Measurements from ENCODE around the gene IL25.

The IL25 gene

DNA sequence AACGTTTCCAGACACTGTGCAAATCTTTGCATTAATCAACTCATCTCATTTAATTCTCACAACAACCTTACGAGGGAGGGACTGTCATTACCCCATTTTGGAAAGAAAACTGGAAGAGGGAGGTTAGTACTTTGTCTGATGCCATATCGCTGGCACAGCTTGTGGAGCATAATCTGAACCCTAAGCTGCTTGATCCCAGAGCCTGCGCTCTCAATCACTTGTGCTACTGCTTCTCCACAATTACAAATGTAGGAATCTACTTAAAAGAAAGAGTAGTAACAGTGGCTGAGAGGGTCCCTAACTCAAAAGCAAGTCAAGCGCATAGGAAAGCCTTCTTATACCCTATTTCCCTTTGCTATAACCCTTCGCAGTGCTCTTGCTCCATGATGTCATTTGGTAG lies 10.8 kb upstream of the IL25 start:
- H3F3A ChIP-seq (ENCODE audit: insufficient read depth): no peaks in the 10 kb centered on the region
- no peak for TF ChIP-seq EZH2phosphoT487 (conservative IDR thresholded peaks at IDR 0.05; ENCODE audit: low read length)
- TF ChIP-seq, protein P1, sequence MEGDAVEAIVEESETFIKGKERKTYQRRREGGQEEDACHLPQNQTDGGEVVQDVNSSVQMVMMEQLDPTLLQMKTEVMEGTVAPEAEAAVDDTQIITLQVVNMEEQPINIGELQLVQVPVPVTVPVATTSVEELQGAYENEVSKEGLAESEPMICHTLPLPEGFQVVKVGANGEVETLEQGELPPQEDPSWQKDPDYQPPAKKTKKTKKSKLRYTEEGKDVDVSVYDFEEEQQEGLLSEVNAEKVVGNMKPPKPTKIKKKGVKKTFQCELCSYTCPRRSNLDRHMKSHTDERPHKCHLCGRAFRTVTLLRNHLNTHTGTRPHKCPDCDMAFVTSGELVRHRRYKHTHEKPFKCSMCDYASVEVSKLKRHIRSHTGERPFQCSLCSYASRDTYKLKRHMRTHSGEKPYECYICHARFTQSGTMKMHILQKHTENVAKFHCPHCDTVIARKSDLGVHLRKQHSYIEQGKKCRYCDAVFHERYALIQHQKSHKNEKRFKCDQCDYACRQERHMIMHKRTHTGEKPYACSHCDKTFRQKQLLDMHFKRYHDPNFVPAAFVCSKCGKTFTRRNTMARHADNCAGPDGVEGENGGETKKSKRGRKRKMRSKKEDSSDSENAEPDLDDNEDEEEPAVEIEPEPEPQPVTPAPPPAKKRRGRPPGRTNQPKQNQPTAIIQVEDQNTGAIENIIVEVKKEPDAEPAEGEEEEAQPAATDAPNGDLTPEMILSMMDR (IDR thresholded peaks at IDR 0.05; ENCODE audit: insufficient read depth, low read length, poor library complexity, severe bottlenecking): no peak
- no peaks in the 10 kb centered on the region for H3K9me3 ChIP-seq (ENCODE audit: insufficient read depth, low read length)
- no peak overlapping the region for H2AFZ ChIP-seq (ENCODE audit: low read depth, low read length, severe bottlenecking)
- H3K27ac ChIP-seq (ENCODE audit: low read depth, low read length): no peak overlapping the region
- no peaks in the 10 kb centered on the region for H3K9me2 ChIP-seq (replicated peaks; ENCODE audit: insufficient read depth, low read length)
- no peak overlapping the region for H3K9ac ChIP-seq (ENCODE audit: low read length)
- no peaks in the 10 kb centered on the region for H3K79me2 ChIP-seq (ENCODE audit: insufficient read depth, low read length)
- H3K4me2 ChIP-seq (ENCODE audit: low read depth, low read length, poor library complexity, severe bottlenecking): no peak overlapping the region
- H4K20me1 ChIP-seq (ENCODE audit: low read depth, low read length): no peaks in the 10 kb centered on the region
- no peak overlapping the region for H3K4me3 ChIP-seq (ENCODE audit: insufficient read depth, low read length, poor library complexity, severe bottlenecking)
- H3K36me3 ChIP-seq (ENCODE audit: low read length): no peaks in the 10 kb centered on the region
- no peaks in the 10 kb centered on the region for H3K27me3 ChIP-seq (ENCODE audit: low read length)

DNA sequence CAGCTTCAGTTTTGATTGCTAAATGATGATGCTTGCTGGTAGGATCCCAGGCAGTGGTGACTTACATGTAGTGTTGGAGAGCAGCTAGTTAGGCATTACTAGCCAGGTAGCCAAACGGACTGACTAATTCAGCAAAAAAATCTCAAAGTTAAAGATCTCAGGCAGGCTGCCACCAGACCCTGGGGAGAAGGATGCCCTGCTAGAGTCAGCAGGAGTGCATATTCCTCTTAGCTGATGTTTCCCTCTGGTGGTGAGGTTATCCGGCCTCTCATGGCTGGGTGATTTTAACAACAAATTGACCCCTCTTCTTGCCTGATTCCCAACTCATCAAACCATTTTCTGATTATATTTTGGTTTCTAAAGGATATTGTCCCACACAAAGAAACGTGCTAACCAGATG lies 10.4 kb upstream of the IL25 start:
- Histone ChIP-seq H3K9ac (ENCODE audit: low read length) (no peak overlapping the region), H3K27me3 (ENCODE audit: low read length) (no peaks in the 10 kb centered on the region), H3K9me2 (replicated peaks; ENCODE audit: insufficient read depth, low read length) (no peaks in the 10 kb centered on the region), H3K4me2 (ENCODE audit: low read depth, low read length, poor library complexity, severe bottlenecking) (no peak overlapping the region), H4K20me1 (ENCODE audit: low read depth, low read length) (no peaks in the 10 kb centered on the region), H2AFZ (ENCODE audit: low read depth, low read length, severe bottlenecking) (no peak overlapping the region), H3K36me3 (ENCODE audit: low read length) (no peaks in the 10 kb centered on the region), H3K27ac (ENCODE audit: low read depth, low read length) (no peak overlapping the region), H3K79me2 (ENCODE audit: insufficient read depth, low read length) (no peaks in the 10 kb centered on the region), H3K4me3 (ENCODE audit: insufficient read depth, low read length, poor library complexity, severe bottlenecking) (no peak overlapping the region), H3K9me3 (ENCODE audit: insufficient read depth, low read length) (no peaks in the 10 kb centered on the region), H3F3A (ENCODE audit: insufficient read depth) (no peaks in the 10 kb centered on the region)
- no peak for TF ChIP-seq EZH2phosphoT487 (conservative IDR thresholded peaks at IDR 0.05; ENCODE audit: low read length)
- TF ChIP-seq, protein P1 (IDR thresholded peaks at IDR 0.05; ENCODE audit: insufficient read depth, low read length, poor library complexity, severe bottlenecking): no peak

- H3K79me2 ChIP-seq (ENCODE audit: insufficient read depth, low read length): no peaks in the 10 kb centered on the region
- H3F3A ChIP-seq (ENCODE audit: insufficient read depth): no peaks in the 10 kb centered on the region
- H3K9ac ChIP-seq (ENCODE audit: low read length): no peak overlapping the region
- TF ChIP-seq, protein P1 (IDR thresholded peaks at IDR 0.05; ENCODE audit: insufficient read depth, low read length, poor library complexity, severe bottlenecking): no peak
- no peak for TF ChIP-seq EZH2phosphoT487 (conservative IDR thresholded peaks at IDR 0.05; ENCODE audit: low read length)
- no peak overlapping the region for H2AFZ ChIP-seq (ENCODE audit: low read depth, low read length, severe bottlenecking)
- H3K4me3 ChIP-seq (ENCODE audit: insufficient read depth, low read length, poor library complexity, severe bottlenecking): no peak overlapping the region
- H3K9me2 ChIP-seq (replicated peaks; ENCODE audit: insufficient read depth, low read length): no peaks in the 10 kb centered on the region
- no peak overlapping the region for H3K27ac ChIP-seq (ENCODE audit: low read depth, low read length)
- H4K20me1 ChIP-seq (ENCODE audit: low read depth, low read length): no peaks in the 10 kb centered on the region
- no peak overlapping the region for H3K4me2 ChIP-seq (ENCODE audit: low read depth, low read length, poor library complexity, severe bottlenecking)
- no peaks in the 10 kb centered on the region for H3K36me3 ChIP-seq (ENCODE audit: low read length)
- no peaks in the 10 kb centered on the region for H3K27me3 ChIP-seq (ENCODE audit: low read length)
- no peaks in the 10 kb centered on the region for H3K9me3 ChIP-seq (ENCODE audit: insufficient read depth, low read length)
Observed at GRCh38 chr14:23364164-23365035, 8.2 kb upstream of the IL25 start.
